Psoas muscle (tissue), 8 donors: ENCODE measurements around the gene FBXL7. TPM values are rescaled to one million over a fixed set of nuclear protein-coding genes. Genes with fewer than 3 reads are reported as not detected.

ENCODE experiments used
- ATAC-seq, 4 donors: fragments of 200-7000 bp; cut with Tn5 transposase; one replicate each; pipeline ENCODE4 v1.9.1; 2020; ENCODE audit warnings: moderate library complexity in 3 of 4, mild to moderate bottlenecking in 2 of 4
- DNase-seq, 2 donors: peaks; one replicate each; pipeline ENCODE4 v3.0.0-alpha.2; 2020
- H3K27ac ChIP-seq: fragments of 200-600 bp; one replicate; pipeline ENCODE4 v1.8.0; 2022
- H3K27me3 ChIP-seq, 3 donors: fragments of 200-600 bp in 1 of 3; one replicate each; pipeline versions ENCODE4 v1.6.1 to v1.8.0; 2013 to 2022; ENCODE audit warnings: low read length in 2 of 3, mild to moderate bottlenecking in 2 of 3, moderate library complexity in 1 of 3; ENCODE audit not compliant: insufficient read depth in 3 of 3
- H3K36me3 ChIP-seq, 2 donors: fragments of 200-600 bp in 1 of 2; one replicate each; pipeline versions ENCODE4 v1.6.1 to v1.8.0; 2013 to 2022; ENCODE audit warnings: low read depth in 1 of 2, mild to moderate bottlenecking in 1 of 2, moderate library complexity in 1 of 2; ENCODE audit not compliant: insufficient read depth in 1 of 2
- H3K4me1 ChIP-seq: fragments of 200-600 bp; one replicate; pipeline ENCODE4 v1.8.0; 2022
- H3K4me3 ChIP-seq: fragments of 200-600 bp; one replicate; pipeline ENCODE4 v1.8.0; 2022; ENCODE audit warnings: mild to moderate bottlenecking
- H3K9me3 ChIP-seq: fragments of 200-600 bp; one replicate; pipeline ENCODE4 v1.8.0; 2022
- WGBS, 3 donors: extraction: QIAGEN DNeasy Blood & Tissue Kit; methylation state at CpG; one replicate each; pipeline versions ENCODE4 v1.1.6 to v1.1.7; 2013; 5-methylcytosine and 5-hydroxymethylcytosine counted together
- intact Hi-C, 2 donors: fragments of 100-400 bp; cut with DNase I; formaldehyde crosslinking; loops; one replicate each; pipeline versions ENCODE4 v1.11.0 to v1.14.2; 2022
- polyA plus RNA-seq, 3 donors: library from polyadenylated mRNA; stranded (reverse); fragments of 200-250 nt; gene quantifications; one replicate each; pipeline ENCODE4 v1.2.3, GENCODE V29; 2013
- total RNA-seq, 4 donors: library from RNA; stranded (reverse); fragmentation: NEBNext Ultra II Directional in 2 of 4; extraction: Animal tissue kit (Norgen Biotek cat#: 25700) in 2 of 4; gene quantifications; one replicate each; pipeline versions ENCODE4 v1.2.1 to v1.2.4, GENCODE V29; 2021 to 2023
- TF ChIP-seq, protein P1 (sequence below): fragments of 200-600 bp; IDR thresholded peaks from one replicate; pipeline ENCODE4 v1.8.0; 2022; ENCODE audit warnings: antibody characterized with exemption
- donor health status: healthy with polysubstance abuse.
- donor health status: DM: no; HTN: no; CAD: no; lungs with moderate emphysema.
- donor health status: Bipolar disorder and iron deficiency.
- donor health status: healthy.
- donor health status: DM: yes; HTN: yes; CAD: no.
- donor health status: DM: no; HTN: no; CAD: no.
- donor health status: DM: no; HTN: no; CAD: no.
- donor health status: DM: yes; HTN: yes; CAD: no.

Gene FBXL7
- total and polyA plus RNA-seq, 7 donors = 1.6 to 7.5 (median 2.6) TPM

DNA sequence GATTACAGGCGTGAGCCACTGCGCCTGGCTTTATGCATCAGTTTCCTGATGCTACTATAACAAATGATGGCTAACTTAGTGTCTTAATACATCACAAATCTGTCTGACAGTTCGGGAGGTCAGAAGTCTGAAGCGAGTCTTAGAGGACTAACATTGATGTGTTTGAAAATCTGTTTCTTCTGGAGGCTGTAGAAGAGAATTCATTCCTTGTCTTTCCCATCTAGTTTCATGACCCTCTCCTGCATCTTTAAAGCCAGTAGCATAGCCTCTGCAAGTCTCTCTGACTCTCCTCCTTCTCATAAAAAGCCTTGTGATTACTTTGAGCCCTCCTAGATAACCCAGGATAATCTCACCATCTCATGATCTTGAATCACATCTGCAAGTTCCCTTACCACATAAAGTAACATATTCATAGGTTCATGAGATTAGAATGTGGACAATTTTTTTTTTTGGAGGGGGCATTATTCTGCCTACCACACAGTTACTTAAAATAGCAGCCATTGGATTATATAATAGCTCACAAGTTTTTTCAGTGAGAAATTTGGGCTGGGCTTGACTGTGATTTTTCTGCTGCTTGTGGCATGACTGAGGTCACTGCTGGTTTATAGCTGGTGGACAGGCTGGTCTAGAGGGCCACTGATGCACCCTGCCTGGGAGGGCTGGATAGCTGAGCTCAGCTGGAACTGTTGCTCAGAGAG is 134.8 kb downstream of the FBXL7 start:
- ATAC-seq = no peak
- Histone ChIP-seq H3K36me3 (no peaks in the 10 kb centered on the region), H3K4me3 (no peak overlapping the region), H3K9me3 (no peaks in the 10 kb centered on the region), H3K27ac (no peak overlapping the region), H3K27me3 (no peaks in the 10 kb centered on the region), H3K4me1 (no peaks in the 10 kb centered on the region)
- 93 to 99% (median 94%) methylated on average over 4 of the region's 4 CpGs for WGBS, 3 donors
- TF ChIP-seq, protein P1, sequence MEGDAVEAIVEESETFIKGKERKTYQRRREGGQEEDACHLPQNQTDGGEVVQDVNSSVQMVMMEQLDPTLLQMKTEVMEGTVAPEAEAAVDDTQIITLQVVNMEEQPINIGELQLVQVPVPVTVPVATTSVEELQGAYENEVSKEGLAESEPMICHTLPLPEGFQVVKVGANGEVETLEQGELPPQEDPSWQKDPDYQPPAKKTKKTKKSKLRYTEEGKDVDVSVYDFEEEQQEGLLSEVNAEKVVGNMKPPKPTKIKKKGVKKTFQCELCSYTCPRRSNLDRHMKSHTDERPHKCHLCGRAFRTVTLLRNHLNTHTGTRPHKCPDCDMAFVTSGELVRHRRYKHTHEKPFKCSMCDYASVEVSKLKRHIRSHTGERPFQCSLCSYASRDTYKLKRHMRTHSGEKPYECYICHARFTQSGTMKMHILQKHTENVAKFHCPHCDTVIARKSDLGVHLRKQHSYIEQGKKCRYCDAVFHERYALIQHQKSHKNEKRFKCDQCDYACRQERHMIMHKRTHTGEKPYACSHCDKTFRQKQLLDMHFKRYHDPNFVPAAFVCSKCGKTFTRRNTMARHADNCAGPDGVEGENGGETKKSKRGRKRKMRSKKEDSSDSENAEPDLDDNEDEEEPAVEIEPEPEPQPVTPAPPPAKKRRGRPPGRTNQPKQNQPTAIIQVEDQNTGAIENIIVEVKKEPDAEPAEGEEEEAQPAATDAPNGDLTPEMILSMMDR = no peak
- DNase-seq = no peak
- intact Hi-C loops = no loop called here

DNA sequence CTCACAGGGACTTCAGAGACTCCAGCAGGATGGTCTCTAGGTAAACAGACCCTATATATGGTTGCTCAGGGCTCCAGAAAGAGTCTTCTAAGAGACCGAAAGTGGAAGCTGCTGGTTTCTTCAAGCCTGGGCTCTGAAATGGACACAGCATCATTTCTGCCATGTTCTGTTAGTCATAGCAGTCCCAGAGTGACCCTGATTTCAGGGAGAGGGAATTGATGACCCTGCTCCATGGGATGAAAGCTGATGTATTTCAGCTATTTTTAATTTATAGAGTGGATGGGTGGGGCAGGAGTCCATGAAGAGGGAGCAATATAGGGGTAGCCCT is 135.3 kb downstream of the FBXL7 start:
- DNase-seq = no peak
- TF ChIP-seq, protein P1 = no peak
- no peaks in the 10 kb centered on the region for H3K4me1 ChIP-seq
- H3K27ac ChIP-seq = no peak overlapping the region
- H3K4me3 ChIP-seq = no peak overlapping the region
- H3K9me3 ChIP-seq = no peaks in the 10 kb centered on the region
- no peaks in the 10 kb centered on the region for H3K36me3 ChIP-seq
- intact Hi-C loops = no loop called here
- 96 to 100% (median 100%) methylated on average over 1 of the region's 1 CpG for WGBS, 3 donors
- no peaks in the 10 kb centered on the region for H3K27me3 ChIP-seq
- no peak for ATAC-seq

GRCh38 chr5:15637345-15637744 is 137.4 kb downstream of the FBXL7 start:
- Histone ChIP-seq H3K36me3 (no peaks in the 10 kb centered on the region), H3K4me3 (no peak overlapping the region), H3K27ac (no peak overlapping the region), H3K9me3 (no peaks in the 10 kb centered on the region), H3K27me3 (no peaks in the 10 kb centered on the region), H3K4me1 (no peaks in the 10 kb centered on the region)
- TF ChIP-seq, protein P1 = no peak
- WGBS, 3 donors = 90 to 97% (median 93%) methylated on average over 1 of the region's 1 CpG
- no peak for DNase-seq
- no peak for ATAC-seq
- intact Hi-C loops = no loop called here

DNA sequence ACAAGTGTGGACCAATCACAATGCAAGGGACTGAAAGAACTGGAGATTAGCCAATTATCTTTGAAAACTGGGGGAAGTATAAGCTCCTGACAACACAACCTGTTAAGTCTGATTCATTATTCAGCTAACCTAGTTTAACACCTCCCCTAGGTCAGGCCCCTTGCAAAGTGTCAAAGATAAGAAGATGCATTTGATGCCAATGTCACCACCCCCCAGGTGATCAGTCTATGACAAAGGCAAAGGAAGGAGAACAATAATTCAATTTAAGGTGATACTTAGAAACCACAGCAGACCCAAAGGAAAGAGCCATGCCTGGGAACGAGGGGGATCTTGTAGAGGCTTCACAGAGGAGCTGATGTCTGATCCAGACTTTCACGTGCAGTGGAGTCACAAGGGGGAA is 137.9 kb downstream of the FBXL7 start:
- Histone ChIP-seq H3K4me3 (no peak overlapping the region), H3K4me1 (no peaks in the 10 kb centered on the region), H3K36me3 (no peaks in the 10 kb centered on the region), H3K27ac (no peak overlapping the region), H3K9me3 (no peaks in the 10 kb centered on the region), H3K27me3 (no peaks in the 10 kb centered on the region)
- 78 to 87% (median 82%) methylated on average over 2 of the region's 2 CpGs for WGBS, 3 donors
- DNase-seq = no peak
- TF ChIP-seq, protein P1 = no peak
- no peak for ATAC-seq
- intact Hi-C loops = no loop called here

- intact Hi-C loops = no loop called here
- TF ChIP-seq, protein P1 = no peak
- Histone ChIP-seq H3K27me3 (no peaks in the 10 kb centered on the region), H3K9me3 (no peaks in the 10 kb centered on the region), H3K4me3 (no peak overlapping the region), H3K36me3 (no peaks in the 10 kb centered on the region), H3K27ac (no peak overlapping the region), H3K4me1 (no peaks in the 10 kb centered on the region)
- ATAC-seq = no peak
- 92 to 97% (median 94%) methylated on average over 6 of the region's 6 CpGs for WGBS, 3 donors
- no peak for DNase-seq
These were observed 138.3 kb downstream of the FBXL7 start for GRCh38 chr5:15638296-15638695.
